ENCODE data around the gene CD8A. TPM values are rescaled to one million over a fixed set of nuclear protein-coding genes. Genes with fewer than 3 reads are reported as not detected.

Gene CD8A
- total RNA-seq, 1 donor from 2014 or later: 0.81 TPM

- DNase-seq (ENCODE audit: low spot score) (no peak), ATAC-seq (no peak)
Observed at GRCh38 chr2:86809481-86810121, 18.9 kb upstream of the CD8A start.

DNA sequence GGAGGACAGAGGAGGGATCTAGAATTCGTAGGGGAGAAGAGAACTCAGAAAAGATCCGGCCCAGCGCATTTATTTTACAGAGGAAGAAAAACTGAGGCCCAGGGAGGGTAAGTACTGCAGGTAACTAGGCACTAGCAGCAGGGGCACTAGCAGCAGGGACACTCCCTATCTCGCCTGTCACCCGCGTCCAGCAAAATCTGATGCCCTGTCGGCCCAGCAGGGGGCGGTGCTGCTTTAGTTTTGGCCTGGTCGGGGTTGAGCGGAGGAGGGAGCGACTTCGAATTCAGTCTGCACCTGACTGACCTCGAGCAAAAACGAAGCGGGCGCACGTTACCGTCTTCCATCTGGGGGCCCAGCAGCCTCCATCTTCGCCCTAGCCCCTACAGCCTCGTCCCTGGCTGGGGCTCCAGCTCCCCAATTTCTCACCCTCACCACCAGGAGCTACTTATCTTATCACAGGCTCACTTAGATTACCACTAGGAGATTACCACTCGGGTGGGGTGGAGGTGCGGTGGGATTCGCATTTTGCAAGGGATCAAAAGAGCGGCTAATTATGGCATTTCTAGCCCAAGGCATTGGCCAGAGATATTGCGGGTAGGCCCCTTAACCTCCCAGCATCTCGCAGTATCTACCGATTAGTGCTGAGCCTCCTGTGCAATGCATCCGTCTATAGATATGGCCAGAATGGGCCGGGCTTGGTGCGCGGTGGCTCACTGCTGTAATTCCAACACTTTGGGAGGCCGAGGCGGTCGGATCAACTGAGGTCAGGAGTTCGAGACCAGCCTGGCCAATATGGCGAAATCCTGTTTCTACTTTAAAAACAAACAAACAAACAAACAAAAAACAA lies 17.8 kb upstream of the CD8A start:
- ATAC-seq: peak; percentile 98
- DNase-seq (ENCODE audit: low spot score): peak; percentile 88

DNA sequence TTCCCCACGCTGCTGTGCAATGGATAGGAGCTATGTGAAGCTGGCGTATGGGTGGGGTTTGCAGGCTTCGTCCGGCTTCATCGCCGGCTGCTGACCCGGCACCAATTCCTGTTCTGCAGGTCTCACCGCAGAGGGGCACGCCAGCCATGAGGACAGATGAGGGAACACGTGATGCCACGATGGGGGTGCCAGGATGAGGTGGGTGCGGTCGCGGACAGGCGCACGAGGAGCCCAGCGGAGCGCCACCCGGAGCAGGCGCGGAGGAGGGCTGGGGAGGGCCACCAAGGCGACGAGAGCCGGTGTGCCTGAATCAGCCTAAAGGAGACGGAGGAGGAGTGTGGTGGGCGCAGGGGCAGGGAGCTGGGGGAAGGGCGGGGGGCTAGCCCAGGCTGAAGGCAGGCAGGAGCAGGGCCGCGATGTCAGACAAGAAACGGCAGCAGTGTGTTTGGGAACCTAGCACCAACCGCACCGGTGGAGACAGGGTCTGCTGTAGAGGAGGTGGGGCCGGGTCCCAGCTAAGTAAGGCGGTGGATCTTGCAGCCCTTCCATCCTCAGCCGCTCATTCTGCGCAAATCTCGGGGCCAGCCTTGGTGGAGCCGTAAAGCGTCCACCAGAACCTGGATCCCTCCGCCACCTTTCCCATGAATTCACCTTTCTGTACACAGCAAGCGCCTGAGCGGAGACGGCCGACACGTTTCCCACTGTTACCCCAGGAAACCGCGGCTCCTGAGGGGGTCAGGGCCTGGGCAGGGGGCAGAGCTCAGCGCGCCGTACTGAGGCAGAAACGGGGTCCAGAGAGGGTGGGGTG lies 17.0 kb upstream of the CD8A start:
- no peak for DNase-seq (ENCODE audit: low spot score)
- ATAC-seq: peak; percentile 62

DNA sequence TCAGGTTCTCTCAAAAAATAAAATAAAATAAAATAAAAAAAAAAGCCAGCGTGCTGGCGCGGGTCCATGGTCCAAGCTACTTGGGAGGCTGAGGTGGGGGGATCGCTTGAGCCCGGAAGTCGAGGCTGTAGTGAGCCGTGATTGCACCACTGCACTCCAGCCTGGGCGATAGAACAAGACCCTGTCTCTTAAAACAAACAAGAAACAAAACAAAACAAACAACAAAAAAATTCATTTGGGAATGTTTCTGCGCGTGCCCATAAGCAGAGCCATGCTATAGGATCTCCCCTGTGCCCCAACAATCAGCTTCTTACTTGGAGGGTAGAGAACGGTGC lies 16.4 kb upstream of the CD8A start:
- DNase-seq (ENCODE audit: low spot score) (no peak), ATAC-seq (no peak)

DNA sequence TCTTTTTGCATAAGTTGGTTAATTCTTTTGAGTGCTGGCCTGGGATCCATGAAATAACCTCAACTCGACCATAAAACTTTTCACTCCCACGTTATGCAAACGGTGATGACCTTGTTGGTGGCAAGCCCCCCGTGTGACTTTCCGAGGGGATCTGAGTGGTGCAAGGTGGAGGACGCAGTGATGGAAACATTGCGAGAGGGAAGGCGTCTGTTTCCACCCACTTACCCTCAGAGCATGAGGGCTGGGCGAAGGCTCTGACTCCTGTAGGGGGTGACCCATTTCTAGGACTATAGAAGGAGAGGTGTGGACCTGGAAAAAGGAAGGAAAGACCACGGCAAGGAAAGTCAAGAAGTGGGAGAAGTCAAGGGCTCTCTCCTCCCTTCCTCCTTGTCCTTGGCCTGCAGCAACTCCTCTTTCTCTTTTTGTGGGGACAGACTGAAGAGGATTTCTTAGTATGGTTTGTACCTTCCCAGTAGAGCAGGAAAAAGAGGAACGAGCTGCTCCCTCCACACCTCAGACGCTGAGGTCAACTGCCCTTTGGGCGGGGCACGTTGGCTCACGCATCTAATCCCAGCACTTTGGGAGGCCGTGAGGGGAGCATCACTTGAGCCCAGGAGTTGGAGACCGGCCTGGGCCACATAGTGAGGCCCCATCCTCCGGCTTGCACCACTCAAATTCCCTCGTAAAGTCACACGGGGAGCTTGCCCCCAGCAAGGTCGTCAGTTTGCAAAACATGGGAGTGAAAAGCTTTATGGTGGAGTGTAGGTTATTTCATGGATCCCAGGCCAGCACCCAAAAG lies 15.5 kb upstream of the CD8A start:
- DNase-seq (ENCODE audit: low spot score) (no peak), ATAC-seq (no peak)

DNA sequence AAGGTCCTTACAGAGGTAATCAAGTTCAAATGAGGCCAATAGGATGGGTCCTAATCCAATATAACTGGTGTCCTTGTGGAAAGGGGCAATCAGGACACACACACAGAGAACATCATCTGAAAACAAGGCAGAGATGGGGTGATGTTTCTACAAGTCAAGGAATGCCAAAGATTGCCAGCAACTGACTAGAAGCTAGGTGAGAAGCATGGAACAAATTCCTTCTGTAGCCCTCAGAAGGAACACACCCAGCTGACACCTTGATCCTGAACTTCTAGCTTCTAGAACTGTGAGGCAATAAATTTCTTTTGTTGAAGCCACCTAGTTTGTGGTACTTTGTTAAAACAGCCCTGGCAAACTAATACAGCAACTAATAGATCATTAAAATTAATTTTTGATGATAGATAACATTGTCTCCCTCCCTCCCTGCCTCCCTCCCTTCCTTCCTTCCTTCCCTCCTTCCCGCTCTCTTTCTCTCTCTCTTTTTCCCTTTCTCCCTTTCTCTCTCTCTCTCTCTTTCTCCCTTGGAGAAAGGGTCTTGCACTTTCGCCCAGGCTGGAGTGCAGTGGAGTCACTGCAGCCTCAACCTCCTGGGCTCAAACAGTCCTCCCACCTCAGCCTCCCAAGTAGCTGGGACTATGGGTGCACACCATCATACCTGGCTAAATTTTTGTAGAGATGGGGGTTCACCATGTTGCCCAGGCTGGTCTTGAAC lies 10.3 kb upstream of the CD8A start:
- ATAC-seq: no peak
- no peak for DNase-seq (ENCODE audit: low spot score)

DNA sequence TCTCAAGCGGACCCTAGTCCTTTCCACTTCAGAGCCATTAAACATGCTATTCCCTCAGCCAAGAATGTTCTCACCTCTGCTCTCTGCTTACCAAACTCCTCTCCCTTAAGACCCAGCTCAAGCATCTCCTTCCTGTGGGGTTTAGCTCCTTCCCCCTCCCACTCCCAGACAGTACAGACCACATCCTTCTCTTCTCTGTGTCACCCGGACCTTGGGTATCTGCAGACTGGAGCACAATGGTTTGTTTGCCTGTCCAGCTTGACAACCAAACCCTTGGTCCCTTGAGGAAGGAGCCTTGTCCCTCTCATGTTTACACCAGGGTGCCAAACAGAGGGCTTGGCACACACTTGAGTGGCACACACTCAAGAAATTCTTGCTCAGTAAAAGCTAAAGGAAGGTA lies 4.1 kb upstream of the CD8A start:
- ATAC-seq: no peak

DNA sequence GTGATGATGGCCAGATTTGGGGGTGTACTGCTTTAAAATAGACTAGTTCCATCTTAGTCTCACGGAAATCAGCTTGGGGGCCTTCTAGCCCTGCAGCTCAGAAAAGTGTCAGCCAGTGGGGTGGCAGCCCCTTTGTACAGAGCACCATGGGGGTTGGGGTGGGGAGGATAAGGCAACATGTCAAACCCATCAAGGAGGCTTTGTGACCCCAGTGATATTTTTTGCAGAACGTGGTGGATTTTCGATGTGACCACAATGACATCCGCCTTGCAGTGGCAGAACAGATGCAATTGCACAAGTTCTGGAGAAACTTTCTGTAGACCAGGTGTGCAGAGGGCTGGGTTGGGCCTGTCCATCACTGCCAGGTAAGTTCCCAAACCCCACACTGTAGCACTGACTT lies 3.0 kb upstream of the CD8A start:
- DNase-seq (ENCODE audit: low spot score) (no peak), ATAC-seq (no peak)

More for the DNA sequence above, 4.1 kb upstream of the CD8A start:
- no peak for DNase-seq (ENCODE audit: low spot score)

- ATAC-seq (no peak), DNase-seq (ENCODE audit: low spot score) (no peak)
Observed at GRCh38 chr2:86791573-86791972, 860 bp upstream of the CD8A start.

DNA sequence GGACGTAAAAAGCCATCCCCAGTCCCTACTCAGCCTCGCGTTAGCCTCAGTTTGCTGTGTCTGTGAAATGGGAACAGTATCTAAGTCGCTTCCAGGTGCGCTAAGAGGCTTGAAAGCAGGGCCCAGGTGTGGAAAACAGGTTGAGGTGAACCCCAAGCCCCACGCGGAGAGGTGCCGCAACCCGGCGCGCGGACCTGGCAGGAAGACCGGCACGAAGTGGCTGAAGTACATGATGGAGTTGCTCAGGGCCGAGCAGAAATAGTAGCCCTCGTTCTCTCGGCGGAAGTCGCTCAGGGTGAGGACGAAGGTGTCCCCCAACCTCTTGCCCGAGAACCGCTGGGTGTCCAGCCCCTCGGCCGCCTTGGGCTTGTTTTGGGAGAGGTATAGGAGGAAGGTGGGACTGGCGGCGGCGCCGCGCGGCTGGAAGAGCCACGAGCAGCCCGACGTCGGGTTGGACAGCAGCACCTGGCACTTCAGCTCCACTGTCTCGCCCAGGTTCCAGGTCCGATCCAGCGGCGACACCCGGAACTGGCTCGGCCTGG lies 508 bp downstream of the CD8A start:
- DNase-seq (ENCODE audit: low spot score) (no peak), ATAC-seq (peak; percentile 49)

- no peak for DNase-seq (ENCODE audit: low spot score)
Observed at GRCh38 chr2:86789687-86790133, 1.0 kb downstream of the CD8A start.

GRCh38 chr2:86788881-86789686 lies 1.6 kb downstream of the CD8A start:
- no peak for DNase-seq (ENCODE audit: low spot score)
- no peak for ATAC-seq

More at GRCh38 chr2:86789687-86790133, 1.0 kb downstream of the CD8A start:
- ATAC-seq: no peak

- DNase-seq (ENCODE audit: low spot score): no peak
- ATAC-seq: peak; percentile 9
Observed at GRCh38 chr2:86788165-86788564, 2.5 kb downstream of the CD8A start.

DNA sequence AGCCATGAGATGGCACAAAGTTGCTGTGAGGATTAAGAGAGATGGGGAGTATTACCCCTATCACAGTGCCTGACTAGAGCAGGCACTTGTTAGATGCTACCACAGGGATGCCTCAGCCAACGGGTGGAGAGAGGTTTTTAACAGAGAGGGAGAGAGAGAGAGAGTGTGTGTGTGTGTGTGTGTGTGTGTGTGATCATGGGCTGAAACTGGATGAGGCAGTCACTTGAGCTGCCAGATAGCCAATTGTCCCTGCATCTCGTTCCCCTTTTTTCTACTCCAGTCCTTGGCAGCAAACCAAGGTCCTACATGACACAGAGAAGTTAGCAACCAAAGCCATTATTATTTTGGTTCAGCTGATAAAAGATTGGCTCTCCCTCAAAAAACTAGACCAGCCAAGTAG lies 3.0 kb downstream of the CD8A start:
- no peak for DNase-seq (ENCODE audit: low spot score)
- ATAC-seq: peak; percentile 48

GRCh38 chr2:86786001-86786536 lies 4.6 kb downstream of the CD8A start:
- no peak for ATAC-seq
- DNase-seq (ENCODE audit: low spot score): no peak

GRCh38 chr2:86785456-86785855 lies 5.3 kb downstream of the CD8A start:
- DNase-seq (ENCODE audit: low spot score): no peak
- no peak for ATAC-seq

DNA sequence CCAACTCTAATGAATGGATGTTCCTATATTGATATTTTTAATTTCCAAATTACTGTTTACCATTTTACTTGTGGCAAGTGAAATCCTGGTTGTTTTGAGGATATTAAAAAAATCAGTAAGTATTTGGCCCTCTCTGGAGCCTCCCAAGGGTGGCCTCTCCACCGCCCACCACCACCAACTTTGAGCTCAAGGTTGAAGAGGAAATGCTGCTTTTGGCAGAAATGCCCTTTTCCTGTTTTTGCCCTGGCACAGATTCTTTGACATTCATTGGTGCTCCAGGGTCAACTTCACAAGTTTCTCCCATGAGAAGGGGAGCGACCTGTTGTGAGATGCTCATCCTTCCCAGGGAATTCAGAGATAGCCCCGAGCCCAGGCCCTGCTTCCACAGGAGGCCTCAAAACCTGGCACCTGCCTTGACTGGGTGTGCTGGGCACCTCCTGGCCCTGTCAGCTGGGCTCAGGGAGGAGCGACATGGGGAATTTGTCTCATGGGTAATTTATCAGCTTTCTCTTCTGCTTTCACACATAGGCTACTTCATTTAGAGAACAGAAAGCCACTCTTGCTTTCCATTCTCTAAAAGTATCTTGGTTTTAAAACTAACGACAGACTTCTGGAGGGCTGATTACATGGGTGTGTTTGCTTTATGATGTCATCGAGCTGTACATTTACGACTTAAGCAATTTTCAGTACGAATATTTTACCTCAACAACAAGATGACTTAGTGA lies 6.9 kb downstream of the CD8A start:
- DNase-seq (ENCODE audit: low spot score) (no peak), ATAC-seq (no peak)

GRCh38 chr2:86782748-86783147 lies 8.0 kb downstream of the CD8A start:
- DNase-seq (ENCODE audit: low spot score) (no peak), ATAC-seq (no peak)

Measured in left lobe of liver (tissue), 2 donors.